ENCODE data around the gene PXMP2. TPM values are rescaled to one million over a fixed set of nuclear protein-coding genes. Genes with fewer than 3 reads are reported as not detected.

The PXMP2 gene
- total RNA-seq, 2 donors from 2014 or later: 37.2 to 39.7 TPM

- Histone ChIP-seq H3K4me1 (no peaks in the 10 kb centered on the region), H3K36me3 (replicated peaks in 1 of 2; ENCODE audit: insufficient read depth in 1 of 2, low read depth in 2 of 2) (peaks cover 0 to 20% of the 10 kb centered on the region in 2 donors), H3K27me3 (no peaks in the 10 kb centered on the region), H3K9me3 (no peaks in the 10 kb centered on the region), H3K4me3 (no peak overlapping the region), H3K27ac (no peak overlapping the region)
- ATAC-seq (no peak), DNase-seq (no peak)
- 91 to 93% methylated on average over 17 of the region's 17 CpGs for WGBS, 2 donors
- intact Hi-C loops (cut with DNase I): no loop called here
- TF ChIP-seq, protein P1, sequence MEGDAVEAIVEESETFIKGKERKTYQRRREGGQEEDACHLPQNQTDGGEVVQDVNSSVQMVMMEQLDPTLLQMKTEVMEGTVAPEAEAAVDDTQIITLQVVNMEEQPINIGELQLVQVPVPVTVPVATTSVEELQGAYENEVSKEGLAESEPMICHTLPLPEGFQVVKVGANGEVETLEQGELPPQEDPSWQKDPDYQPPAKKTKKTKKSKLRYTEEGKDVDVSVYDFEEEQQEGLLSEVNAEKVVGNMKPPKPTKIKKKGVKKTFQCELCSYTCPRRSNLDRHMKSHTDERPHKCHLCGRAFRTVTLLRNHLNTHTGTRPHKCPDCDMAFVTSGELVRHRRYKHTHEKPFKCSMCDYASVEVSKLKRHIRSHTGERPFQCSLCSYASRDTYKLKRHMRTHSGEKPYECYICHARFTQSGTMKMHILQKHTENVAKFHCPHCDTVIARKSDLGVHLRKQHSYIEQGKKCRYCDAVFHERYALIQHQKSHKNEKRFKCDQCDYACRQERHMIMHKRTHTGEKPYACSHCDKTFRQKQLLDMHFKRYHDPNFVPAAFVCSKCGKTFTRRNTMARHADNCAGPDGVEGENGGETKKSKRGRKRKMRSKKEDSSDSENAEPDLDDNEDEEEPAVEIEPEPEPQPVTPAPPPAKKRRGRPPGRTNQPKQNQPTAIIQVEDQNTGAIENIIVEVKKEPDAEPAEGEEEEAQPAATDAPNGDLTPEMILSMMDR (IDR thresholded peaks at IDR 0.05): no peak
- TF ChIP-seq POLR2A (IDR thresholded peaks at IDR 0.05): no peak
These were observed 18.1 kb upstream of the PXMP2 start for GRCh38 chr12:132669166-132669879.

GRCh38 chr12:132672116-132672515 lies 15.3 kb upstream of the PXMP2 start:
- DNase-seq: no peak
- 84 to 94% methylated on average over 9 to 16 of the region's 16 CpGs for WGBS, 2 donors
- no peaks in the 10 kb centered on the region for H3K4me1 ChIP-seq
- no peak overlapping the region for H3K27ac ChIP-seq
- no peaks in the 10 kb centered on the region for H3K9me3 ChIP-seq
- H3K27me3 ChIP-seq: no peaks in the 10 kb centered on the region
- H3K4me3 ChIP-seq: no peak overlapping the region
- no peak for TF ChIP-seq POLR2A (IDR thresholded peaks at IDR 0.05)
- TF ChIP-seq, protein P1 (IDR thresholded peaks at IDR 0.05): no peak
- peaks cover 0 to 12% of the 10 kb centered on the region in 2 donors for H3K36me3 ChIP-seq (replicated peaks in 1 of 2; ENCODE audit: insufficient read depth in 1 of 2, low read depth in 2 of 2)
- ATAC-seq: no peak
- intact Hi-C loops (cut with DNase I): no loop called here

DNA sequence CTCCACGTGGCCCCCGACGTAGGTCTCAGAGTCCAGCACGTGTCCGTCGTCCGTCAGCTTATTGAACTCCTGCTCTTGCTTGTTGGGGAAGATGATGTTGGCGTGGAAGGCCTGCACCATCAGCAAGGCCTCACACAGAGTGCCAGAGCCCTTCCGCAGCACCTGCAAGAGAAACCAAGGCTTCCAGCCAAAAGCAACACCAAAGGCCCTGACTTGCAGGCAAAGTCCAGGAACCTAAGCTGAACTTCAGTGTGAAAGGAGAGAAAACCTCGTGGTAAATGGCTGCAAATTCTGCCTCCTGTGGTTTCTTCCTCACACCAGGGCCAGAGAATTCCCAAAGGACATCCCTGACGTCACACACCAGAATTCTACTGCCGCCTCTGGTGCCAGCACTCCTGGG lies 14.7 kb upstream of the PXMP2 start:
- WGBS, 2 donors: 80 to 81% methylated on average over 11 to 12 of the region's 12 CpGs

GRCh38 chr12:132673288-132674179 lies 13.9 kb upstream of the PXMP2 start:
- no peak for ATAC-seq
- no peaks in the 10 kb centered on the region for H3K9me3 ChIP-seq
- H3K4me1 ChIP-seq: no peaks in the 10 kb centered on the region
- H3K36me3 ChIP-seq (replicated peaks in 1 of 2; ENCODE audit: insufficient read depth in 1 of 2, low read depth in 2 of 2): peaks cover 0 to 8% of the 10 kb centered on the region in 2 donors
- H3K27me3 ChIP-seq: no peaks in the 10 kb centered on the region
- 91 to 96% methylated on average over 15 to 27 of the region's 27 CpGs for WGBS, 2 donors
- TF ChIP-seq, protein P1 (IDR thresholded peaks at IDR 0.05): no peak
- no peak for TF ChIP-seq POLR2A (IDR thresholded peaks at IDR 0.05)
- no peak overlapping the region for H3K4me3 ChIP-seq
- DNase-seq: no peak
- no peak overlapping the region for H3K27ac ChIP-seq
- intact Hi-C loops (cut with DNase I): no loop called here

More for the DNA sequence above, 14.7 kb upstream of the PXMP2 start:
- intact Hi-C loops (cut with DNase I): no loop called here
- no peak for TF ChIP-seq POLR2A (IDR thresholded peaks at IDR 0.05)
- TF ChIP-seq, protein P1 (IDR thresholded peaks at IDR 0.05): no peak
- H3K27ac ChIP-seq: no peak overlapping the region
- peaks cover 0 to 10% of the 10 kb centered on the region in 2 donors for H3K36me3 ChIP-seq (replicated peaks in 1 of 2; ENCODE audit: insufficient read depth in 1 of 2, low read depth in 2 of 2)
- H3K9me3 ChIP-seq: no peaks in the 10 kb centered on the region
- H3K27me3 ChIP-seq: no peaks in the 10 kb centered on the region
- DNase-seq (peak in 1 of 4 donors; percentile 8), ATAC-seq (no peak)
- no peak overlapping the region for H3K4me3 ChIP-seq
- H3K4me1 ChIP-seq: no peaks in the 10 kb centered on the region
